Measurements from ENCODE around the gene TRMT44. TPM values are rescaled to one million over a fixed set of nuclear protein-coding genes. Genes with fewer than 3 reads are reported as not detected.

Gene TRMT44
- total RNA-seq, 1 experiment from 2014 or later: 21.8 TPM

GRCh38 chr4:8515316-8516060, 74.9 kb downstream of the TRMT44 start:
- Histone ChIP-seq H3K36me3 (no peaks in the 10 kb centered on the region), H3K27me3 (replicated peaks) (no peaks in the 10 kb centered on the region), H3K4me1 (replicated peaks) (peaks cover 27% of the 10 kb centered on the region), H3K4me3 (no peak overlapping the region), H3K9me3 (replicated peaks) (no peaks in the 10 kb centered on the region), H3K27ac (peak overlapping the region; percentile 54)
- DNase-seq (ENCODE audit: low read depth in 1 of 2, low spot score in 2 of 2): peak; percentile 60 to 74

GRCh38 chr4:8516061-8516573, 75.5 kb downstream of the TRMT44 start:
- Histone ChIP-seq H3K27ac (peak overlapping the region; percentile 54; the same call in 1 of the 2 replicates), H3K4me3 (no peak overlapping the region), H3K36me3 (no peaks in the 10 kb centered on the region), H3K9me3 (replicated peaks) (no peaks in the 10 kb centered on the region), H3K27me3 (replicated peaks) (no peaks in the 10 kb centered on the region), H3K4me1 (replicated peaks) (peaks cover 27% of the 10 kb centered on the region)
- no peak for DNase-seq (ENCODE audit: low read depth in 1 of 2, low spot score in 2 of 2)

- H3K4me3 ChIP-seq: no peak overlapping the region
- peaks cover 27% of the 10 kb centered on the region for H3K4me1 ChIP-seq (replicated peaks)
- H3K27me3 ChIP-seq (replicated peaks): no peaks in the 10 kb centered on the region
- no peaks in the 10 kb centered on the region for H3K9me3 ChIP-seq (replicated peaks)
- no peak overlapping the region for H3K27ac ChIP-seq
- DNase-seq (ENCODE audit: low read depth in 1 of 2, low spot score in 2 of 2): no peak
- H3K36me3 ChIP-seq: no peaks in the 10 kb centered on the region
These were observed 76.5 kb downstream of the TRMT44 start for GRCh38 chr4:8516996-8517550.

GRCh38 chr4:8517946-8518345, 77.4 kb downstream of the TRMT44 start:
- DNase-seq (ENCODE audit: low read depth in 1 of 2, low spot score in 2 of 2): no peak
- no peaks in the 10 kb centered on the region for H3K9me3 ChIP-seq (replicated peaks)
- H3K27ac ChIP-seq: no peak overlapping the region
- H3K36me3 ChIP-seq: no peaks in the 10 kb centered on the region
- H3K4me3 ChIP-seq: no peak overlapping the region
- peaks cover 27% of the 10 kb centered on the region for H3K4me1 ChIP-seq (replicated peaks)
- H3K27me3 ChIP-seq (replicated peaks): no peaks in the 10 kb centered on the region

GRCh38 chr4:8522160-8523120, 81.9 kb downstream of the TRMT44 start:
- Histone ChIP-seq H3K36me3 (no peaks in the 10 kb centered on the region), H3K27me3 (replicated peaks) (no peaks in the 10 kb centered on the region), H3K4me1 (replicated peaks) (peaks cover 36% of the 10 kb centered on the region), H3K27ac (no peak overlapping the region), H3K4me3 (no peak overlapping the region), H3K9me3 (replicated peaks) (no peaks in the 10 kb centered on the region)
- no peak for DNase-seq (ENCODE audit: low read depth in 1 of 2, low spot score in 2 of 2)

- Histone ChIP-seq H3K36me3 (no peaks in the 10 kb centered on the region), H3K27me3 (replicated peaks) (no peaks in the 10 kb centered on the region), H3K4me1 (replicated peaks) (peaks cover 40% of the 10 kb centered on the region), H3K9me3 (replicated peaks) (no peaks in the 10 kb centered on the region), H3K27ac (no peak overlapping the region), H3K4me3 (no peak overlapping the region)
- DNase-seq (ENCODE audit: low read depth in 1 of 2, low spot score in 2 of 2): no peak
These were observed 82.6 kb downstream of the TRMT44 start for GRCh38 chr4:8523175-8523574.

- H3K36me3 ChIP-seq: no peaks in the 10 kb centered on the region
- no peak for DNase-seq (ENCODE audit: low read depth in 1 of 2, low spot score in 2 of 2)
- H3K4me3 ChIP-seq: no peak overlapping the region
- no peaks in the 10 kb centered on the region for H3K27me3 ChIP-seq (replicated peaks)
- H3K27ac ChIP-seq: no peak overlapping the region
- H3K9me3 ChIP-seq (replicated peaks): no peaks in the 10 kb centered on the region
- H3K4me1 ChIP-seq (replicated peaks): peaks cover 44% of the 10 kb centered on the region
These were observed 83.2 kb downstream of the TRMT44 start for GRCh38 chr4:8523766-8524165.

GRCh38 chr4:8524595-8525382, 84.2 kb downstream of the TRMT44 start:
- Histone ChIP-seq H3K4me3 (no peak overlapping the region), H3K9me3 (replicated peaks) (peaks cover 4% of the 10 kb centered on the region; the same call in 1 of the 2 replicates), H3K4me1 (replicated peaks) (peaks cover 49% of the 10 kb centered on the region), H3K27me3 (replicated peaks) (no peaks in the 10 kb centered on the region), H3K36me3 (no peaks in the 10 kb centered on the region), H3K27ac (peak overlapping the region; percentile 98)
- DNase-seq (ENCODE audit: low read depth in 1 of 2, low spot score in 2 of 2): no peak

GRCh38 chr4:8525383-8526120, 85.0 kb downstream of the TRMT44 start:
- H3K27me3 ChIP-seq (replicated peaks): no peaks in the 10 kb centered on the region
- peaks cover 4% of the 10 kb centered on the region; the same call in 1 of the 2 replicates for H3K9me3 ChIP-seq (replicated peaks)
- H3K4me3 ChIP-seq: no peak overlapping the region
- H3K4me1 ChIP-seq (replicated peaks): peaks cover 49% of the 10 kb centered on the region
- DNase-seq (ENCODE audit: low read depth in 1 of 2, low spot score in 2 of 2): peak; percentile 92 to 94
- H3K36me3 ChIP-seq: no peaks in the 10 kb centered on the region
- H3K27ac ChIP-seq: peak overlapping the region; percentile 98

Other genes with a start within 250 kb of the TRMT44 start
- 1.4 and 4.3 TPM in 2 replicates for gene SH3TC1, start 241.5 kb upstream of the TRMT44 start, total RNA-seq (2014; rRNA removed; shearing (Covaris generic))
- 0.03 TPM in 1 of 2 replicates, not detected in the other for gene HTRA3, start 171.0 kb upstream of the TRMT44 start, total RNA-seq (2014; rRNA removed; shearing (Covaris generic))
- gene ACOX3, start 54 bp upstream of the TRMT44 start, total RNA-seq (2014; rRNA removed; shearing (Covaris generic)): 18.9 and 21.2 TPM in 2 replicates
- 1.5 and 4.6 TPM in 2 replicates for gene GPR78, start 139.6 kb downstream of the TRMT44 start, total RNA-seq (2014; rRNA removed; shearing (Covaris generic))
- 130 and 165 TPM in 2 replicates for gene CPZ, start 152.0 kb downstream of the TRMT44 start, total RNA-seq (2014; rRNA removed; shearing (Covaris generic))